ENCODE measurements around the gene IKZF3. TPM values are rescaled to one million over a fixed set of nuclear protein-coding genes. Genes with fewer than 3 reads are reported as not detected.

Gene IKZF3
- total RNA-seq, 2 donors from 2014 or later: 0.11 to 0.18 TPM

DNA sequence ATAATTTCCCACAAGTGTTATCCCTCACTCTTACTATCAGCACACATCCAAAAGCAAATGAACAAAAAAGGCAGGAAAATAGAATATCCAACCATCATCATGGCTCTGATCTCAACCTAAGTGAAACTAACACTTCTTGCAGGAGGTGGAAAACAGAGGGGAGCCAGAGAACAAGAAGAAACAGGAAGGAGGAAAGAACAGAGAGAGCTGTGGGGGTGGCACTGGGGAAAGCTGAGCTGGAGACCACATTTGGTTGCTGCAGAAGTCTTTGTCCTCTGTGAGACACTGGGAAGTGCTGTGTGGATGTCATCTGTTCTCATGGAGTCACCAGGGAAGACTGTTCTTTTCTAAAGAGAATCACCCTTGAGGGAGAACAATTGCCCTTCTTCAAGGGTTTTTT is 91.7 kb downstream of the IKZF3 start:
- no peaks in the 10 kb centered on the region for H3K9me3 ChIP-seq (ENCODE audit: control insufficient read depth, low read length)
- H3K27me3 ChIP-seq (ENCODE audit: control insufficient read depth, insufficient read depth, low read length, poor library complexity, severe bottlenecking): no peaks in the 10 kb centered on the region
- no peaks in the 10 kb centered on the region for H3K36me3 Mint-ChIP-seq (ENCODE audit: low read depth)
- no peak overlapping the region for H3K27ac Mint-ChIP-seq
- DNase-seq: peak; percentile 28
- H3K9me3 Mint-ChIP-seq: no peaks in the 10 kb centered on the region
- H3K27ac ChIP-seq (ENCODE audit: low read depth, low read length): no peak overlapping the region
- H3K4me3 ChIP-seq (ENCODE audit: low read length): no peak overlapping the region
- no peak overlapping the region for H3K4me3 Mint-ChIP-seq
- no peak overlapping the region for H3K9ac ChIP-seq (ENCODE audit: extremely low read depth, low read length, poor library complexity, severe bottlenecking)
- H3K27me3 Mint-ChIP-seq (ENCODE audit: insufficient read depth): no peaks in the 10 kb centered on the region
- TF ChIP-seq, protein P1, sequence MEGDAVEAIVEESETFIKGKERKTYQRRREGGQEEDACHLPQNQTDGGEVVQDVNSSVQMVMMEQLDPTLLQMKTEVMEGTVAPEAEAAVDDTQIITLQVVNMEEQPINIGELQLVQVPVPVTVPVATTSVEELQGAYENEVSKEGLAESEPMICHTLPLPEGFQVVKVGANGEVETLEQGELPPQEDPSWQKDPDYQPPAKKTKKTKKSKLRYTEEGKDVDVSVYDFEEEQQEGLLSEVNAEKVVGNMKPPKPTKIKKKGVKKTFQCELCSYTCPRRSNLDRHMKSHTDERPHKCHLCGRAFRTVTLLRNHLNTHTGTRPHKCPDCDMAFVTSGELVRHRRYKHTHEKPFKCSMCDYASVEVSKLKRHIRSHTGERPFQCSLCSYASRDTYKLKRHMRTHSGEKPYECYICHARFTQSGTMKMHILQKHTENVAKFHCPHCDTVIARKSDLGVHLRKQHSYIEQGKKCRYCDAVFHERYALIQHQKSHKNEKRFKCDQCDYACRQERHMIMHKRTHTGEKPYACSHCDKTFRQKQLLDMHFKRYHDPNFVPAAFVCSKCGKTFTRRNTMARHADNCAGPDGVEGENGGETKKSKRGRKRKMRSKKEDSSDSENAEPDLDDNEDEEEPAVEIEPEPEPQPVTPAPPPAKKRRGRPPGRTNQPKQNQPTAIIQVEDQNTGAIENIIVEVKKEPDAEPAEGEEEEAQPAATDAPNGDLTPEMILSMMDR (conservative IDR thresholded peaks at IDR 0.05): no peak
- H3K4me1 Mint-ChIP-seq: peaks cover 13% of the 10 kb centered on the region
- H3K36me3 ChIP-seq (ENCODE audit: control insufficient read depth, insufficient read depth, low read length): no peaks in the 10 kb centered on the region
- no peaks in the 10 kb centered on the region for H3K4me1 ChIP-seq (ENCODE audit: control insufficient read depth, insufficient read depth, low read length)

DNA sequence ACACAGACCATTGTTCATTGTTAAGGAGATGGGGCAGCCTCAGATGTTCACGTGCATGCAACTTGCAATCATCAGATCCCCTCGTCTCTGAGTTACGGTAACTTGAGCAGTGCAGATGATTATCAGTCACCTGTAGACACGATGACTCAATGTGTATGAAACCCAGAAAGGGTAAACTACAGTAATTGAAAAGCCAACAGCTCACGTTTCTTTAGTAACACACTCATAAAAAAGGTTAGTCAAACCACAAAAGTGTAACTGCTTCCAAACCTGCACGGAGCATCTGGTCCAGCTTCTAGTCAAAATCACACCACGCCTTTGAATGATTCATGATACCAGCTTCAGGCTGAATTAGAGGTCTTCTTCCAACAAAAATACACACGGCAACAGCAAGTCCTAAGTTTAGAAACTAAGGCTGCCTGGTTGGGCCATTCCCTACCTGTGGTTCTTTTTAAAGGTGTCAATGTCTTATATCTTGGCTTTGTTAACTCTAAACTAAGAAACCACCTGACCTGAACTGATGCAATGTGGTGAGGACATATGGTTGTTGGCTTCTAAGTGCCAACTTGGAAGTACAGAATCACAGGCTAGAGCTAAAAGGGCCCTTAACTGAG is 94.0 kb downstream of the IKZF3 start:
- DNase-seq: peak; percentile 22
- Histone ChIP-seq H3K4me1 (ENCODE audit: control insufficient read depth, insufficient read depth, low read length) (no peaks in the 10 kb centered on the region), H3K27me3 (ENCODE audit: control insufficient read depth, insufficient read depth, low read length, poor library complexity, severe bottlenecking) (no peaks in the 10 kb centered on the region), H3K4me3 (ENCODE audit: low read length) (no peak overlapping the region), H3K9ac (ENCODE audit: extremely low read depth, low read length, poor library complexity, severe bottlenecking) (no peak overlapping the region), H3K36me3 (ENCODE audit: control insufficient read depth, insufficient read depth, low read length) (no peaks in the 10 kb centered on the region), H3K27ac (ENCODE audit: low read depth, low read length) (no peak overlapping the region), H3K9me3 (ENCODE audit: control insufficient read depth, low read length) (no peaks in the 10 kb centered on the region)
- Mint-ChIP-seq H3K27me3 (ENCODE audit: insufficient read depth) (peaks cover 13% of the 10 kb centered on the region), H3K36me3 (ENCODE audit: low read depth) (no peaks in the 10 kb centered on the region), H3K9me3 (no peaks in the 10 kb centered on the region), H3K27ac (no peak overlapping the region), H3K4me3 (no peak overlapping the region), H3K4me1 (peaks cover 13% of the 10 kb centered on the region)
- WGBS, 2 experiments (ENCODE audit: insufficient coverage in 1 of 2, insufficient read length in 1 of 2): 88 to 92% methylated on average over 8 of the region's 8 CpGs
- TF ChIP-seq, protein P1 (conservative IDR thresholded peaks at IDR 0.05): no peak

DNA sequence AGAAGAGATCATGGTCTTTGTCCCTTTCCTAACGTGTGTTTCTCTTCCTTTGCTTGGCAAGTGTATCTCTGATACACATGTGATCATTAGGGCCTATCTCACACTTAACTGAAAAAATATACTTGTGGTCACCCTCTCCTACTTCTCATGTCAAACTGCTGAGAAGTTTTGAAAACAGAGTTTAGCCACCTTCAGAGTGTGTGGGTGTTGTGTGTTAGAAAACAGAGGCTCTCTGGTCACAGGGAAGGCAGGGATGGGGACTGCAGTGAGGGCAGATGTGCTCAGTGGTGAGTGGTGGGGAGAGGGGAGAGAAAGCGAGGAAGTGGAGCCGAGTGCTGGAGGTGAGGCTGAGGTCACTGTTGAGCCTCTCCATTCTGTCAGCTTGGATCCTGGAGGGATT is 97.0 kb downstream of the IKZF3 start:
- Mint-ChIP-seq H3K36me3 (ENCODE audit: low read depth) (no peaks in the 10 kb centered on the region), H3K9me3 (no peaks in the 10 kb centered on the region), H3K4me1 (peaks cover 8% of the 10 kb centered on the region), H3K4me3 (no peak overlapping the region), H3K27me3 (ENCODE audit: insufficient read depth) (peaks cover 13% of the 10 kb centered on the region), H3K27ac (no peak overlapping the region)
- 85 to 90% methylated on average over 3 of the region's 3 CpGs for WGBS, 2 experiments (ENCODE audit: insufficient coverage in 1 of 2, insufficient read length in 1 of 2)
- Histone ChIP-seq H3K27ac (ENCODE audit: low read depth, low read length) (no peak overlapping the region), H3K4me3 (ENCODE audit: low read length) (no peak overlapping the region), H3K4me1 (ENCODE audit: control insufficient read depth, insufficient read depth, low read length) (no peaks in the 10 kb centered on the region), H3K9ac (ENCODE audit: extremely low read depth, low read length, poor library complexity, severe bottlenecking) (no peak overlapping the region), H3K36me3 (ENCODE audit: control insufficient read depth, insufficient read depth, low read length) (no peaks in the 10 kb centered on the region), H3K27me3 (ENCODE audit: control insufficient read depth, insufficient read depth, low read length, poor library complexity, severe bottlenecking) (no peaks in the 10 kb centered on the region), H3K9me3 (ENCODE audit: control insufficient read depth, low read length) (no peaks in the 10 kb centered on the region)
- peak; percentile 10 for DNase-seq
- TF ChIP-seq, protein P1 (conservative IDR thresholded peaks at IDR 0.05): no peak

Data from endodermal cell (in vitro differentiated cells).